Activated naive CD8-positive, alpha-beta T cell treated with anti-CD3 and anti-CD28 coated beads, Interleukin-2, amount 50 U/mL, for 24 hours (primary cell): ENCODE results near the gene SI.

Experiments
- ATAC-seq: fragments of 150-1000 bp; cut with Tn5 transposase; one replicate; pipeline ENCODE4 v1.10.0; 2021
- DNase-seq: peaks from one replicate; pipeline ENCODE4 v3.0.0; 2021
- H3K27ac Mint-ChIP-seq: one replicate; pipeline ENCODE4 v1.8.0; 2021; ENCODE audit warnings: mild to moderate bottlenecking, mixed read lengths
- H3K27me3 Mint-ChIP-seq: one replicate; pipeline ENCODE4 v1.8.0; 2021; ENCODE audit warnings: mixed read lengths
- H3K36me3 Mint-ChIP-seq: one replicate; pipeline ENCODE4 v1.8.0; 2021; ENCODE audit warnings: low read depth, mixed read lengths
- H3K4me1 Mint-ChIP-seq: one replicate; pipeline ENCODE4 v1.8.0; 2021; ENCODE audit warnings: mixed read lengths
- H3K4me3 Mint-ChIP-seq: one replicate; pipeline ENCODE4 v1.8.0; 2021; ENCODE audit warnings: mild to moderate bottlenecking, moderate library complexity, mixed read lengths
- H3K9me3 Mint-ChIP-seq: one replicate; pipeline ENCODE4 v1.8.0; 2021; ENCODE audit warnings: mixed read lengths

Gene SI

GRCh38 chr3:164929642-164930041, 148.7 kb downstream of the SI start:
- ATAC-seq: no peak
- H3K27ac Mint-ChIP-seq: no peak overlapping the region
- H3K36me3 Mint-ChIP-seq: no peaks in the 10 kb centered on the region

More at GRCh38 chr3:164929642-164930041, 148.7 kb downstream of the SI start:
- no peaks in the 10 kb centered on the region for H3K4me1 Mint-ChIP-seq
- no peak for DNase-seq
- no peak overlapping the region for H3K4me3 Mint-ChIP-seq
- H3K9me3 Mint-ChIP-seq: no peaks in the 10 kb centered on the region
- no peaks in the 10 kb centered on the region for H3K27me3 Mint-ChIP-seq
